HepG2 (cell line): ENCODE measurements around the gene TACC3. TPM values are rescaled to one million over a fixed set of nuclear protein-coding genes. Genes with fewer than 3 reads are reported as not detected.

ENCODE experiments used
- ATF3 ChIP-seq: sonication (generic); formaldehyde crosslinking; IDR thresholded peaks from 2 replicates; pipeline ENCODE4 v1.4.0; 2020; ENCODE audit warnings: missing genetic modification reagents
- FOXP4 ChIP-seq: sonication (generic); formaldehyde crosslinking; IDR thresholded peaks from 2 replicates; pipeline ENCODE4 v1.4.0; 2020; ENCODE audit warnings: missing genetic modification reagents
- IRF9 ChIP-seq: sonication (generic); formaldehyde crosslinking; IDR thresholded peaks from 2 replicates; pipeline ENCODE4 v1.8.0; 2022; ENCODE audit warnings: missing genetic modification reagents, mild to moderate bottlenecking, borderline replicate concordance
- KLF6 ChIP-seq: IDR thresholded peaks from 2 replicates; pipeline ENCODE4 v1.8.0; 2016; ENCODE audit warnings: missing biosample characterization, missing genetic modification reagents
- MAFK ChIP-seq, 2 experiments: IDR thresholded peaks in 1 of 2; conservative IDR thresholded peaks in 1 of 2; 2 replicates each; pipeline ENCODE4 v1.6.1; 2011; ENCODE audit warnings: improper control_type of control experiment in 2 of 2, low read length in 2 of 2
- MXD4 ChIP-seq: IDR thresholded peaks from 2 replicates; pipeline ENCODE4 v1.6.1; 2016; ENCODE audit warnings: mild to moderate bottlenecking, missing biosample characterization, missing genetic modification reagents
- NAIF1 ChIP-seq: sonication (generic); formaldehyde crosslinking; IDR thresholded peaks from 2 replicates; pipeline ENCODE4 v1.5.0; 2020; ENCODE audit warnings: mild to moderate bottlenecking, missing genetic modification reagents, borderline replicate concordance
- NFATC3 ChIP-seq: sonication (generic); formaldehyde crosslinking; IDR thresholded peaks from 2 replicates; pipeline ENCODE4 v1.5.1; 2020; ENCODE audit warnings: mild to moderate bottlenecking, missing genetic modification reagents
- NFKBIZ ChIP-seq: IDR thresholded peaks from 2 replicates; pipeline ENCODE4 v1.6.1; 2018; ENCODE audit warnings: missing genetic modification reagents, missing compliant biosample characterization
- PRDM4 ChIP-seq: sonication (generic); formaldehyde crosslinking; IDR thresholded peaks from 2 replicates; pipeline ENCODE4 v1.9.0; 2021; ENCODE audit warnings: missing genetic modification reagents, borderline replicate concordance
- PTBP1 ChIP-seq: fragments of 200-400 bp; formaldehyde crosslinking; IDR thresholded peaks from 2 replicates; pipeline ENCODE4 v1.6.1; 2018; ENCODE audit warnings: low read length, low read depth; ENCODE audit not compliant: poor library complexity, severe bottlenecking
- RARA ChIP-seq: IDR thresholded peaks from 2 replicates; pipeline ENCODE4 v1.6.1; 2016; ENCODE audit warnings: missing genetic modification reagents, missing compliant biosample characterization
- ZHX1 ChIP-seq: sonication (generic); formaldehyde crosslinking; IDR thresholded peaks from 2 replicates; pipeline ENCODE4 v1.8.1; 2022; ENCODE audit warnings: low read depth, mild to moderate bottlenecking, missing genetic modification reagents
- ZNF292 ChIP-seq: sonication (generic); formaldehyde crosslinking; IDR thresholded peaks from 2 replicates; pipeline ENCODE4 v1.8.1; 2022; ENCODE audit warnings: mild to moderate bottlenecking, low read depth, missing genetic modification reagents, borderline replicate concordance
- ZNF335 ChIP-seq: sonication (generic); formaldehyde crosslinking; IDR thresholded peaks from 2 replicates; pipeline ENCODE4 v1.4.0; 2020; ENCODE audit warnings: missing genetic modification reagents
- ZNF383 ChIP-seq: sonication (generic); formaldehyde crosslinking; IDR thresholded peaks from 2 replicates; pipeline ENCODE4 v1.4.0; 2020; ENCODE audit warnings: missing genetic modification reagents, mild to moderate bottlenecking, borderline replicate concordance
- polyA plus RNA-seq, 8 experiments: library from polyadenylated mRNA; depleted of rRNA in 3 of 8; stranded (reverse) in 7 of 8; unstranded in 1 of 8; fragments of >200 nt; fragmentation: Illumina TruSeq in 4 of 8; extraction: Trizol in 4 of 8; gene quantifications; 2 replicates each; pipeline versions ENCODE4 v1.2.1 to v1.2.3, GENCODE V29; 2011 to 2016; ENCODE audit warnings: low read depth in 4 of 8, missing spikeins in 1 of 8, mixed read lengths in 1 of 8; ENCODE audit not compliant: insufficient read depth in 1 of 8
- total RNA-seq, 5 experiments: library from RNA; depleted of rRNA; stranded (reverse); fragments of >200 nt; fragmentation: Illumina TruSeq; extraction: Trizol; gene quantifications; 2 replicates each; pipeline ENCODE4 v1.2.3, GENCODE V29; 2016; ENCODE audit warnings: low read depth in 1 of 5

Gene TACC3
- total and polyA plus RNA-seq, 2 of the 13 experiments (the other 11 are each of a cell fraction or from before 2014, with no cell fraction given), result 20.3 to 21.2 TPM

GRCh38 chr4:1779588-1780382 is 58.5 kb downstream of the TACC3 start (continued):
- TF ChIP-seq NFKBIZ (CRISPR knock-in tag) (no peak), RARA (peak; percentile 95), KLF6 (CRISPR knock-in tag) (peak; percentile 78), PRDM4 (CRISPR knock-in tag) (no peak; the same call in 1 of the 2 replicates), IRF9 (CRISPR knock-in tag) (no peak), NAIF1 (CRISPR knock-in tag) (no peak), ZNF383 (CRISPR knock-in tag) (0 out of 2 replicates have a peak, but pooled peaks have one; percentile 78), ZHX1 (no peak), ZNF292 (CRISPR knock-in tag) (peak; percentile 72; the same call in 1 of the 2 replicates), NFATC3 (CRISPR knock-in tag) (no peak), MAFK (conservative IDR thresholded peaks at IDR 0.05 in 1 of 2, IDR thresholded peaks at IDR 0.05 in 1 of 2; ENCODE audit: low read length in 2 of 2) (no peak), MXD4 (CRISPR knock-in tag) (0 out of 2 replicates have a peak, but pooled peaks have one; percentile 32), ATF3 (CRISPR knock-in tag) (no peak), FOXP4 (CRISPR knock-in tag) (peak; percentile 61; the same call in 1 of the 2 replicates), PTBP1 (peak; percentile 76), ZNF335 (CRISPR knock-in tag) (peak; percentile 56; the same call in 1 of the 2 replicates)
